Thyroid gland (tissue), 4 donors: ENCODE results near the gene NLGN1. TPM values are rescaled to one million over a fixed set of nuclear protein-coding genes. Genes with fewer than 3 reads are reported as not detected.

Experiments
- DNase-seq, 2 donors: peaks; one replicate each; pipeline ENCODE4 v3.0.0-alpha.2; 2019
- H3K27ac ChIP-seq, 3 donors: fragments of 200-600 bp; sonication (generic); 1 replicate in 2 of 3; 2 replicates in 1 of 3; pipeline ENCODE4 v1.5.1; 2016 to 2019; ENCODE audit warnings: mild to moderate bottlenecking in 1 of 3, moderate library complexity in 1 of 3
- H3K27me3 ChIP-seq: fragments of 200-600 bp; sonication (generic); one replicate; pipeline ENCODE4 v1.5.1; 2019
- H3K36me3 ChIP-seq, 2 donors: fragments of 200-600 bp; sonication (generic); one replicate each; pipeline ENCODE4 v1.5.1; 2016 to 2019
- H3K4me1 ChIP-seq, 2 donors: fragments of 200-600 bp; sonication (generic); one replicate each; pipeline ENCODE4 v1.5.1; 2017 to 2019
- H3K4me3 ChIP-seq, 3 donors: fragments of 200-600 bp; sonication (generic); replicated peaks in 1 of 3; 1 replicate in 2 of 3; 2 replicates in 1 of 3; pipeline ENCODE4 v1.5.1; 2016; ENCODE audit warnings: mild to moderate bottlenecking in 1 of 3
- H3K9me3 ChIP-seq: fragments of 200-600 bp; sonication (generic); one replicate; pipeline ENCODE4 v1.5.1; 2017
- POLR2A ChIP-seq, 2 donors: fragments of 450-650 bp; IDR thresholded peaks; one replicate each; pipeline ENCODE4 v1.6.1; 2017; ENCODE audit warnings: antibody characterized with exemption in 2 of 2, mild to moderate bottlenecking in 2 of 2, moderate library complexity in 1 of 2
- WGBS, 2 donors: methylation state at CpG; one replicate each; pipeline ENCODE4 v1.1.5; 2017; 5-methylcytosine and 5-hydroxymethylcytosine counted together
- intact Hi-C: fragments of 100-400 bp; cut with DNase I; formaldehyde crosslinking; loops from one replicate; pipeline ENCODE4 v1.15.1; 2023
- total RNA-seq, 4 donors: library from RNA; depleted of rRNA; stranded (reverse); fragments of >200 nt; gene quantifications; one replicate each; pipeline ENCODE4 v1.2.3, GENCODE V29; 2016
- TF ChIP-seq, protein P1 (sequence below), 6 experiments: fragments of 200-600 bp in 3 of 6; fragments of 450-650 bp in 3 of 6; sonication (generic) in 3 of 6; IDR thresholded peaks; one replicate each; pipeline ENCODE4 v1.5.1; 2016 to 2019; ENCODE audit warnings: antibody characterized with exemption in 6 of 6, mild to moderate bottlenecking in 2 of 6, inconsistent platforms in 1 of 6, moderate library complexity in 1 of 6

Gene NLGN1
- total RNA-seq, 4 donors from 2014 or later: 2.4 to 13.9 (median 2.9) TPM

DNA sequence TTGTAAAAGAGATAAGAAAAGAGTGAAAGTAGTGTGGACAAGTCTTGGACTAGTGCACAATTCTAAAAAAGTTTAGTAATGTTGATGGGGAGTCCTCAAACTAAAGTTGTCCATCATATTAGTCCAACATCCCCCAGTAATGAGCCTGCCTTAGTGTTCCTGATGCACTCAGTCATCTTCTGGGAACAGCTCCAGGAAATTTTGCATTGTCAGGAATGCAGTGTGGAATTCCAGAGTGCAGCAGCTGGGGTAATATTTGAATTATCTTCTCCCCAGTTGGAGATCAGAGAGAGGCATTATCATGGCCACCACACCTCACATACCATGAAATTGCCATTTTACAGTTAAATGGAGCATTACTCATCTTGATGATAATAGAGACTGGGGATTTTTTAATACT, 932.8 kb downstream of the NLGN1 start:
- H3K27me3 ChIP-seq: no peaks in the 10 kb centered on the region
- H3K27ac ChIP-seq: no peak overlapping the region
- intact Hi-C loops: no loop called here
- H3K4me3 ChIP-seq: no peak overlapping the region
- no peaks in the 10 kb centered on the region for H3K4me1 ChIP-seq
- no peak for TF ChIP-seq POLR2A (IDR thresholded peaks at IDR 0.05)
- TF ChIP-seq, protein P1, sequence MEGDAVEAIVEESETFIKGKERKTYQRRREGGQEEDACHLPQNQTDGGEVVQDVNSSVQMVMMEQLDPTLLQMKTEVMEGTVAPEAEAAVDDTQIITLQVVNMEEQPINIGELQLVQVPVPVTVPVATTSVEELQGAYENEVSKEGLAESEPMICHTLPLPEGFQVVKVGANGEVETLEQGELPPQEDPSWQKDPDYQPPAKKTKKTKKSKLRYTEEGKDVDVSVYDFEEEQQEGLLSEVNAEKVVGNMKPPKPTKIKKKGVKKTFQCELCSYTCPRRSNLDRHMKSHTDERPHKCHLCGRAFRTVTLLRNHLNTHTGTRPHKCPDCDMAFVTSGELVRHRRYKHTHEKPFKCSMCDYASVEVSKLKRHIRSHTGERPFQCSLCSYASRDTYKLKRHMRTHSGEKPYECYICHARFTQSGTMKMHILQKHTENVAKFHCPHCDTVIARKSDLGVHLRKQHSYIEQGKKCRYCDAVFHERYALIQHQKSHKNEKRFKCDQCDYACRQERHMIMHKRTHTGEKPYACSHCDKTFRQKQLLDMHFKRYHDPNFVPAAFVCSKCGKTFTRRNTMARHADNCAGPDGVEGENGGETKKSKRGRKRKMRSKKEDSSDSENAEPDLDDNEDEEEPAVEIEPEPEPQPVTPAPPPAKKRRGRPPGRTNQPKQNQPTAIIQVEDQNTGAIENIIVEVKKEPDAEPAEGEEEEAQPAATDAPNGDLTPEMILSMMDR (IDR thresholded peaks at IDR 0.05): no peak
- no peak for DNase-seq
- no peaks in the 10 kb centered on the region for H3K9me3 ChIP-seq
- no peaks in the 10 kb centered on the region for H3K36me3 ChIP-seq

DNA sequence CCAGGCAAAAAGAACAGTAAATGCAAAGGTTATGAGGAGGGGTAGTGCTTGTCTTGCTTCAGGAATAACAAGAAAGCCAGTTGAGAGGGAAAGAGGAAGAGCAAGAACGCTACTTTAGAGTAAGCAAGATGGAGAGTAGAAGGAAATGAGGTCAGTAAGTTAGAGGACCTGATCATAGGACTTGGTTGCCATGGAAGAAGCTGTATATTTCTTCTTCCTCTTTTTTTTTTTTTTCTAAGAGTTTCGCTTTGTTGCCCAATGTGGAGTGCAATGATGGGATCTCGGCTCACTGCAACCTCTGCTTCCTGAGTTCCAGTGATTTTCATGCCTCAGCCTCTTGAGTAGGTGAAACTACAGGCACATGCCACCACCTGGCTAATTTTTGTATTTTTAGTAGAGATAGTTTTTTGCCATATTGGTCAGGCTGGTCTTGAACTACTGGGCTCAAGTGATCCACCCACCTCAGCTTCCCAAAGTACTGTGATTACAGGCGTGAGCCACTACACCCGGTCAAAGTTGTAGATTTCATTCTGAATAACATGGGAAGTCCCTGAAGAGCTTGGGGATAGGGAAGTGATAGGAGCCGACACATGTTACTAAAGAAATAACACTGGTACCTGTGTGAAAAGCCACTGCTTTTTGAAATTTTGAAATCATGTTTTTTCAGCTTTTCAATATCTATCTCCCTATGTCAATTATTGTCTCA, 933.7 kb downstream of the NLGN1 start:
- 75 to 85% methylated on average over 6 of the region's 6 CpGs for whole genome bisulfite sequencing, 2 donors
- intact Hi-C loops: no loop called here
- no peaks in the 10 kb centered on the region for H3K36me3 ChIP-seq
- H3K4me3 ChIP-seq: no peak overlapping the region
- no peaks in the 10 kb centered on the region for H3K9me3 ChIP-seq
- no peaks in the 10 kb centered on the region for H3K4me1 ChIP-seq
- DNase-seq: no peak
- no peak overlapping the region for H3K27ac ChIP-seq
- TF ChIP-seq, protein P1 (IDR thresholded peaks at IDR 0.05): no peak
- no peak for TF ChIP-seq POLR2A (IDR thresholded peaks at IDR 0.05)
- H3K27me3 ChIP-seq: no peaks in the 10 kb centered on the region

DNA sequence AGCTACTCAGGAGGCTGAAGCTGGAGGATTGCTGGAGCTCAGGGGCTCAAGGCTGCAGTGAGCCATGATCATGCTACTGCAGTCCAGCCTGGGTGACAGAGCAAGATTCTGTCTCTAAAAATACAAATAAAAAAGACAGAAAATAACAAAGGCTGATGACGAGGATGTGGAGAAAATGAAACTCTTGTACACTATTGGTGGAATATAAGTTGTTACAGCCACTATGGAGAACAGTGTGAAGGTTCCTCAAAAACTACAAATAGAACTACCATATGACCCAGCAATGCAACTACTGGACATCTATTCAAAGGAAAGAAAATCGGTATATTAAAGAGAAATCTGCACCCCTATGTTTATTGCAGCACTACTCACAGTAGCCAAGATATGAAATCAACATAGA, 934.8 kb downstream of the NLGN1 start:
- no peaks in the 10 kb centered on the region for H3K36me3 ChIP-seq
- H3K4me1 ChIP-seq: no peaks in the 10 kb centered on the region
- H3K9me3 ChIP-seq: no peaks in the 10 kb centered on the region
- intact Hi-C loops: no loop called here
- H3K27me3 ChIP-seq: no peaks in the 10 kb centered on the region
- 80 to 83% methylated on average over 2 of the region's 2 CpGs for WGBS, 2 donors
- H3K4me3 ChIP-seq: no peak overlapping the region
- no peak for DNase-seq
- TF ChIP-seq, protein P1 (IDR thresholded peaks at IDR 0.05): no peak
- no peak for TF ChIP-seq POLR2A (IDR thresholded peaks at IDR 0.05)
- H3K27ac ChIP-seq: no peak overlapping the region

DNA sequence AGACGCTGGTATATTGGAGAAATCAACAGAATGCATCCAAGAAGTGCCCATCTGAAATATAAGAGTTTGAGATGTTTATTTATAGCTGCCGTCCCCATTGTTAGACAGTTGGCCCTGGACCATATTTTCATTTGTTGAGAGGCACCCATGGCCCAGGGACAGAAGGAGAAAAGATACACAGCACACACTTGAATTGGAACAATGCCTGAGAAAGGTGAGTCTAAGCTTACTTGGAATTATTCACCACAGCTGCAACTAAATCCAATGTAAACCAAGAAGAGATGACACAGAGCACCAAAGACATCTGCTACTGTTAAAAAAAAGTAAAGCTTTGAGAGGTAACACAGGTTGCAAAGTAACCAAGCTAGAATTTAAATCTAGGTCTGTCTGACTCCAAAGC, 936.1 kb downstream of the NLGN1 start:
- WGBS, 2 donors: 27% methylated on average over 2 of the region's 2 CpGs
- H3K4me1 ChIP-seq: no peaks in the 10 kb centered on the region
- no peaks in the 10 kb centered on the region for H3K36me3 ChIP-seq
- H3K4me3 ChIP-seq: no peak overlapping the region
- DNase-seq: no peak
- H3K9me3 ChIP-seq: no peaks in the 10 kb centered on the region
- no peak overlapping the region for H3K27ac ChIP-seq
- intact Hi-C loops: no loop called here
- H3K27me3 ChIP-seq: no peaks in the 10 kb centered on the region
- TF ChIP-seq, protein P1 (IDR thresholded peaks at IDR 0.05): no peak
- TF ChIP-seq POLR2A (IDR thresholded peaks at IDR 0.05): no peak

DNA sequence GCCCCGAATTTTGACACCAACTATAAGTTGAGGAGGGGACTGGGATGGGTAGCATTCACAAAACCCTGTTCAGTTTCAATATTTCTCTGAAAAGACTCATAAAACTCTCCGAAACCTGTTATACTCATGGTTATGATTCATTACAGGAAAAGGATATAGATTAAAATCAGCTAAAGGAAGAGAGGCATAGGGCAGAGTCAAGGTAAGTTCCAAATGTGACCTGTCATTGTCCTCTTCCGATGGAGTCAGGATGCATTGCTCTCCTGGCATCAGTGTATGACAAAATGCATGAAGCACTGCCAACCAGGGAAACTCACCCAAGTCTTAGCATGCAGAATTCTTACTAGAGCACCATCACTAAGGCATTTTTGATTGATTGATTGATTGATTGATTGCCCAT, 936.6 kb downstream of the NLGN1 start:
- H3K36me3 ChIP-seq: no peaks in the 10 kb centered on the region
- no peak for TF ChIP-seq POLR2A (IDR thresholded peaks at IDR 0.05)
- no peaks in the 10 kb centered on the region for H3K4me1 ChIP-seq
- no peak overlapping the region for H3K4me3 ChIP-seq
- H3K9me3 ChIP-seq: no peaks in the 10 kb centered on the region
- intact Hi-C loops: no loop called here
- no peaks in the 10 kb centered on the region for H3K27me3 ChIP-seq
- no peak overlapping the region for H3K27ac ChIP-seq
- WGBS, 2 donors: 88 to 93% methylated on average over 3 of the region's 3 CpGs
- DNase-seq: no peak
